Upper lobe of left lung (tissue), 6 donors: ENCODE data around the gene VKORC1. TPM values are rescaled to one million over a fixed set of nuclear protein-coding genes. Genes with fewer than 3 reads are reported as not detected.
"Not testable (repeated sequence)": the region's sequence is repeated elsewhere in the genome, so short reads cannot be mapped to it uniquely, and the experiment has no call there.

Experiments used
- ATAC-seq, 2 donors: fragments of 200-7000 bp; cut with Tn5 transposase; one replicate each; pipeline ENCODE4 v1.9.1; 2022; ENCODE audit warnings: mild to moderate bottlenecking in 2 of 2, moderate library complexity in 2 of 2; ENCODE audit not compliant: low FRiP score in 2 of 2
- DNase-seq, 2 donors: peaks; one replicate each; pipeline ENCODE4 v3.0.0-alpha.2; 2019 to 2020
- H3K27ac ChIP-seq, 4 donors: fragments of 200-600 bp; sonication (generic); one replicate each; pipeline ENCODE4 v1.5.1; 2016 to 2019
- H3K27me3 ChIP-seq, 4 donors: fragments of 200-600 bp; sonication (generic); one replicate each; pipeline ENCODE4 v1.5.1; 2017 to 2019
- H3K36me3 ChIP-seq, 4 donors: fragments of 200-600 bp; sonication (generic); one replicate each; pipeline ENCODE4 v1.5.1; 2016 to 2019
- H3K4me1 ChIP-seq, 4 donors: fragments of 200-600 bp; sonication (generic); one replicate each; pipeline ENCODE4 v1.5.1; 2018 to 2019
- H3K4me3 ChIP-seq, 4 donors: fragments of 200-600 bp; sonication (generic); one replicate each; pipeline ENCODE4 v1.5.1; 2017 to 2019; ENCODE audit warnings: mild to moderate bottlenecking in 2 of 4, moderate library complexity in 1 of 4
- H3K9me3 ChIP-seq, 4 donors: fragments of 200-600 bp; sonication (generic); one replicate each; pipeline ENCODE4 v1.5.1; 2018 to 2019
- EP300 ChIP-seq, 4 donors: sonication (generic); formaldehyde crosslinking; IDR thresholded peaks; one replicate each; pipeline ENCODE4 v1.5.1; 2017; ENCODE audit warnings: antibody characterized with exemption in 4 of 4, control low read depth in 2 of 4
- POLR2A ChIP-seq, 4 donors: fragments of 450-650 bp; IDR thresholded peaks; one replicate each; pipeline ENCODE4 v1.5.1; 2016 to 2017; ENCODE audit warnings: antibody characterized with exemption in 4 of 4, mild to moderate bottlenecking in 2 of 4
- POLR2AphosphoS5 ChIP-seq, 2 donors: sonication (generic); formaldehyde crosslinking; IDR thresholded peaks; one replicate each; pipeline ENCODE4 v1.5.1; 2017; ENCODE audit warnings: antibody characterized with exemption in 2 of 2
- WGBS, 2 donors: methylation state at CpG; one replicate each; pipeline ENCODE4 v1.1.5; 2017 to 2018; 5-methylcytosine and 5-hydroxymethylcytosine counted together
- total RNA-seq, 6 donors: library from RNA; depleted of rRNA in 4 of 6; stranded (reverse); fragments of >200 nt in 4 of 6; gene quantifications; one replicate each; pipeline versions ENCODE4 v1.1.0 to v1.2.1, GENCODE V29; 2016 to 2021
- TF ChIP-seq, protein P1 (sequence below), 6 experiments: fragments of 450-650 bp in 4 of 6; fragments of 200-600 bp in 2 of 6; sonication (generic) in 2 of 6; IDR thresholded peaks; one replicate each; pipeline ENCODE4 v1.5.1; 2016 to 2019; ENCODE audit warnings: antibody characterized with exemption in 6 of 6
- donor health status: DM: no; HTN: no; CAD: no; lungs with moderate emphysema.
- donor health status: DM: no; HTN: yes; CAD: no; lungs with severe emphysema.

The VKORC1 gene
- total RNA-seq, 6 donors from 2014 or later = 37.7 to 105 (median 61.4) TPM

- TF ChIP-seq EP300 (IDR thresholded peaks at IDR 0.05) (no peak), POLR2A (IDR thresholded peaks at IDR 0.05) (no peak), POLR2AphosphoS5 (IDR thresholded peaks at IDR 0.05) (no peak)
- TF ChIP-seq, protein P1, sequence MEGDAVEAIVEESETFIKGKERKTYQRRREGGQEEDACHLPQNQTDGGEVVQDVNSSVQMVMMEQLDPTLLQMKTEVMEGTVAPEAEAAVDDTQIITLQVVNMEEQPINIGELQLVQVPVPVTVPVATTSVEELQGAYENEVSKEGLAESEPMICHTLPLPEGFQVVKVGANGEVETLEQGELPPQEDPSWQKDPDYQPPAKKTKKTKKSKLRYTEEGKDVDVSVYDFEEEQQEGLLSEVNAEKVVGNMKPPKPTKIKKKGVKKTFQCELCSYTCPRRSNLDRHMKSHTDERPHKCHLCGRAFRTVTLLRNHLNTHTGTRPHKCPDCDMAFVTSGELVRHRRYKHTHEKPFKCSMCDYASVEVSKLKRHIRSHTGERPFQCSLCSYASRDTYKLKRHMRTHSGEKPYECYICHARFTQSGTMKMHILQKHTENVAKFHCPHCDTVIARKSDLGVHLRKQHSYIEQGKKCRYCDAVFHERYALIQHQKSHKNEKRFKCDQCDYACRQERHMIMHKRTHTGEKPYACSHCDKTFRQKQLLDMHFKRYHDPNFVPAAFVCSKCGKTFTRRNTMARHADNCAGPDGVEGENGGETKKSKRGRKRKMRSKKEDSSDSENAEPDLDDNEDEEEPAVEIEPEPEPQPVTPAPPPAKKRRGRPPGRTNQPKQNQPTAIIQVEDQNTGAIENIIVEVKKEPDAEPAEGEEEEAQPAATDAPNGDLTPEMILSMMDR (IDR thresholded peaks at IDR 0.05) = no peak
- Histone ChIP-seq H3K4me3 (no peak overlapping the region), H3K4me1 (peaks cover 15 to 27% (median 18%) of the 10 kb centered on the region in 4 donors), H3K27ac (no peak overlapping the region), H3K9me3 (no peaks in the 10 kb centered on the region), H3K27me3 (no peaks in the 10 kb centered on the region), H3K36me3 (peaks cover 7 to 27% (median 21%) of the 10 kb centered on the region in 4 donors)
- WGBS, 2 donors = 95% methylated on average over 27 to 28 of the region's 28 CpGs
- no peak for ATAC-seq
- DNase-seq = no peak
Measured at GRCh38 chr16:31106509-31107464, 12.2 kb upstream of the VKORC1 start.

- Histone ChIP-seq H3K27me3 (no peaks in the 10 kb centered on the region), H3K4me1 (peaks cover 15 to 27% (median 18%) of the 10 kb centered on the region in 4 donors), H3K9me3 (no peaks in the 10 kb centered on the region), H3K27ac (peak overlapping the region in 3 of 4 donors; percentile 60 to 74 (median 69)), H3K36me3 (peaks cover 3 to 16% (median 11%) of the 10 kb centered on the region in 4 donors), H3K4me3 (peak overlapping the region in 3 of 4 donors; percentile 5 to 38 (median 23))
- 8 to 11% methylated on average over 30 to 33 of the region's 33 CpGs for WGBS, 2 donors
- ATAC-seq (peak; percentile 93), DNase-seq (peak; percentile 92 to 98)
- TF ChIP-seq POLR2A (IDR thresholded peaks at IDR 0.05) = peak in 1 of 4 donors; percentile 28
- peak; percentile 42 to 49 for TF ChIP-seq POLR2AphosphoS5 (IDR thresholded peaks at IDR 0.05)
- TF ChIP-seq EP300 (IDR thresholded peaks at IDR 0.05) = no peak
- TF ChIP-seq, protein P1 (IDR thresholded peaks at IDR 0.05) = peak; percentile 74 to 90 (median 85)
Measured at GRCh38 chr16:31105677-31106213, 11.1 kb upstream of the VKORC1 start.

DNA sequence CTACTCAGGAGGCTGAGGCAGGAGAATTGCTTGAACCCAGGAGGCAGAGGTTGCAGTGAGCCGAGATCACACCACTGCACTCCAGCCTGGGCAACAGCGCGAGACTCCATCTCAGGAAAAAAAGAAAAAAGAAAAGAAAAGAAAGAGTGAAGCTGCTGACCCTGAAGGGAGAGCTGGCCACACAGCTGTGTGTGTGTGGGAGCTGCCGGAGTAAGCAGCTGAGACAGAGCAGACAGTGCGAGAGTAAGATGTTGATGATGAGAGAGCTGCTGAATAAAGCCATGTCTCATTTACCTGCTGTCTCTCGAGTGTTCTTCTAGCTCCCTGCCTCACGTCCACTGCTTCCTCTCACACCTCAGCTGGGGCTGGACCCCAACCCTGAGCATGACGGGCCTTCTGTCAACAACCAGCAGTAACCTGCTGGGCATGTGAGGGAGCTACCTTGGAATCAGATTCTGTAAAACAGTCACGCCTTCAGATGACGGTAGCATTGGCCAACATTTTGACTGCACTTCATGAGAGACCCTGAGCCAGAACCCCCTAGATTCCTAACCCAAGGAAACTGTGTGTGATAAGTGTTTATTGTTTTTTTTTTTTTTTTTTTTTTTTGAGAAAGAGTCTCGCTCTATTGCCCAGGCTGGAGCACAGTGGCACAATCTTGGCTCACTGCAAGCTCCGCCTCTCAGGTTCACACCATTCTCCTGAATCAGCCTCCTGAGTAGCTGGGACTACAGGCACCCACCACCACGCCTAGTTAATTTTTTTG, 6.5 kb upstream of the VKORC1 start:
- ATAC-seq = peak in 1 of 2 donors; percentile 19
- not testable (repeated sequence) for H3K9me3 ChIP-seq, H3K4me1 ChIP-seq, H3K27me3 ChIP-seq, H3K36me3 ChIP-seq, H3K4me3 ChIP-seq, H3K27ac ChIP-seq, DNase-seq
- 84 to 85% methylated on average over 13 of the region's 13 CpGs for WGBS, 2 donors

- no peak for ATAC-seq
- peaks cover 6 to 10% (median 7%) of the 10 kb centered on the region in 4 donors for H3K4me1 ChIP-seq
- H3K4me3 ChIP-seq = no peak overlapping the region
- no peak for DNase-seq
- H3K27ac ChIP-seq = no peak overlapping the region
- H3K9me3 ChIP-seq = no peaks in the 10 kb centered on the region
- 60 to 81% methylated on average over 4 of the region's 4 CpGs for WGBS, 2 donors
- H3K27me3 ChIP-seq = no peaks in the 10 kb centered on the region
- TF ChIP-seq POLR2A (IDR thresholded peaks at IDR 0.05) (no peak), EP300 (IDR thresholded peaks at IDR 0.05) (no peak)
- no peaks in the 10 kb centered on the region for H3K36me3 ChIP-seq
Measured at GRCh38 chr16:31099860-31100638, 5.5 kb upstream of the VKORC1 start.

DNA sequence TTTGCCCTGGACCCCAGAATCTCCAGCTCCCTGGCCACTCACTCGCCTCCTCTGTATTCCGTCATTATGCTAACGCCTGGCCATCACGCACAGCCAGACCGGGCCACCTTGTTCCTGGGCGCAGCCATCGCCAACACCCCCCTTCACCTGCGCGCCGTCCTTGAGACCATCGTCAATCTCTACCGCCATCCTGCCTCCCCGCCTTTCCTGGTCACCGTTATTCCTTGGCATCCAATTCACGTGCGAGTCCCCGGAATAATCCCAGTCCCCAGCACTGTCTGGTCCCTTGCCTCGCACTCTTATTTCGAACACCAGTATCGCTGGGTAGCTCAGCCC, 541 bp downstream of the VKORC1 start:
- H3K4me1 ChIP-seq = peaks cover 13 to 31% (median 20%) of the 10 kb centered on the region in 4 donors
- peak overlapping the region; percentile 80 to 89 (median 84) for H3K27ac ChIP-seq
- no peaks in the 10 kb centered on the region for H3K27me3 ChIP-seq
- peaks cover 0 to 22% (median 13%) of the 10 kb centered on the region in 4 donors for H3K36me3 ChIP-seq
- no peak for TF ChIP-seq POLR2A (IDR thresholded peaks at IDR 0.05)
- WGBS, 2 donors = 0 to 1% methylated on average over 14 to 19 of the region's 20 CpGs
- ATAC-seq = peak in 1 of 2 donors; percentile 28
- H3K4me3 ChIP-seq = peak overlapping the region; percentile 45 to 88 (median 77)
- DNase-seq = no peak
- no peaks in the 10 kb centered on the region for H3K9me3 ChIP-seq
